AG09309 (cell line): ENCODE data around the gene PLCG2.

Experiments
- DNase-seq: peaks from one replicate; pipeline ENCODE4 v3.0.0-alpha.2; 2010; ENCODE audit warnings: low read depth
- H3K4me3 ChIP-seq: 2 replicates; pipeline ENCODE4 v1.5.1; 2011; ENCODE audit warnings: mild to moderate bottlenecking, low read depth, low read length, moderate library complexity; ENCODE audit not compliant: control insufficient read depth
- TF ChIP-seq, protein P1 (sequence below): IDR thresholded peaks from 2 replicates; pipeline ENCODE4 v1.5.1; 2011; ENCODE audit warnings: mild to moderate bottlenecking, low read depth, low read length, inconsistent platforms; ENCODE audit not compliant: insufficient read depth, control insufficient read depth; ENCODE audit errors: missing control alignments

Gene PLCG2

DNA sequence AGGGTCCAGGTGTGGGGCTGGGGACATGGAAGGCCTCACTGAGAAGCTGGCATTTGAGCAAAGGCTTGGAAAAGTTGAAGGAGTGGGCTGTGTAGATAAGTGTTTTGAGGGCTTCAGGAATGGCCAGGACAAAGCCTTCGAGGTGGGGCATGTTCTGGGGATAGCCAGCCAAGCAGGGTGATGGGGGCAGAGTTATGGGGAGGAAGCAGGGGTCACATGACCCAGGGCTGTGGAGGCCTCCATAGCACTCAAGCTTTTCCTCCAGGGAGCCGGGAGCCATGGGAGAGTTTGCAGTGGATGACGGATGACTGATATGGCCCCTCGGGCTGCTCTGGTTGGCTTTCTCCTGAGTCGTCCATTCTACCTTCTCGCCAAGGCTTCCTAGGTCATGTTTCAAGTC lies 27.6 kb downstream of the PLCG2 start:
- no peak for DNase-seq
- no peak overlapping the region for H3K4me3 ChIP-seq
- TF ChIP-seq, protein P1, sequence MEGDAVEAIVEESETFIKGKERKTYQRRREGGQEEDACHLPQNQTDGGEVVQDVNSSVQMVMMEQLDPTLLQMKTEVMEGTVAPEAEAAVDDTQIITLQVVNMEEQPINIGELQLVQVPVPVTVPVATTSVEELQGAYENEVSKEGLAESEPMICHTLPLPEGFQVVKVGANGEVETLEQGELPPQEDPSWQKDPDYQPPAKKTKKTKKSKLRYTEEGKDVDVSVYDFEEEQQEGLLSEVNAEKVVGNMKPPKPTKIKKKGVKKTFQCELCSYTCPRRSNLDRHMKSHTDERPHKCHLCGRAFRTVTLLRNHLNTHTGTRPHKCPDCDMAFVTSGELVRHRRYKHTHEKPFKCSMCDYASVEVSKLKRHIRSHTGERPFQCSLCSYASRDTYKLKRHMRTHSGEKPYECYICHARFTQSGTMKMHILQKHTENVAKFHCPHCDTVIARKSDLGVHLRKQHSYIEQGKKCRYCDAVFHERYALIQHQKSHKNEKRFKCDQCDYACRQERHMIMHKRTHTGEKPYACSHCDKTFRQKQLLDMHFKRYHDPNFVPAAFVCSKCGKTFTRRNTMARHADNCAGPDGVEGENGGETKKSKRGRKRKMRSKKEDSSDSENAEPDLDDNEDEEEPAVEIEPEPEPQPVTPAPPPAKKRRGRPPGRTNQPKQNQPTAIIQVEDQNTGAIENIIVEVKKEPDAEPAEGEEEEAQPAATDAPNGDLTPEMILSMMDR: no peak

DNA sequence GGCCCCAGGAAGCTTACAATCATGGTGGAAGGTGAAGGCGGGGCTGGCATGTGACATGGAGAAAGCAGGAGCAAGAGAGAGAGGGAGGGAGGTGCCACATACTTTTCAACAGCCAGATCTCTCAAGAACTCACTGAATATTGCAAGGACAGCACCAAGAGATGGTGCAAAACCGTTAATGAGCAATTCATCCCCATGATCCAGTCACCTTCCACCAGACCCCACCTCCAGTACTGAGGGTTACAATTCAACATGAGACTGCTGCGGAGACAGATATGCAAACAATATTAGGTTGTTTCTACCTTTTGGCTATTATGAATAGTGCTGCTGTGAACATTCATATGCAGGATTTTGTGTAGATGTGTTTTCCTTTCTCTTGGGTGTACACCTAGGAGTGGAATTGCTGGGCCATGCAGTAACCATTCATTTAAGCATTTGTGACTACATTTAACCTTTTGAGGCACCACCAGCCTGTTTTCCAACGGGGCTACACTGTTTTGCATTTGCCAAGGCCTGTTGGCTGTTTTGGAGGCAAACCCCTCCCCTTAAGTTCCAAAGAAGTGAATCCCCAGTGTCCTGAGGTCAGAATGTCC lies 28.8 kb downstream of the PLCG2 start:
- no peak for DNase-seq
- no peak overlapping the region for H3K4me3 ChIP-seq
- TF ChIP-seq, protein P1: no peak

DNA sequence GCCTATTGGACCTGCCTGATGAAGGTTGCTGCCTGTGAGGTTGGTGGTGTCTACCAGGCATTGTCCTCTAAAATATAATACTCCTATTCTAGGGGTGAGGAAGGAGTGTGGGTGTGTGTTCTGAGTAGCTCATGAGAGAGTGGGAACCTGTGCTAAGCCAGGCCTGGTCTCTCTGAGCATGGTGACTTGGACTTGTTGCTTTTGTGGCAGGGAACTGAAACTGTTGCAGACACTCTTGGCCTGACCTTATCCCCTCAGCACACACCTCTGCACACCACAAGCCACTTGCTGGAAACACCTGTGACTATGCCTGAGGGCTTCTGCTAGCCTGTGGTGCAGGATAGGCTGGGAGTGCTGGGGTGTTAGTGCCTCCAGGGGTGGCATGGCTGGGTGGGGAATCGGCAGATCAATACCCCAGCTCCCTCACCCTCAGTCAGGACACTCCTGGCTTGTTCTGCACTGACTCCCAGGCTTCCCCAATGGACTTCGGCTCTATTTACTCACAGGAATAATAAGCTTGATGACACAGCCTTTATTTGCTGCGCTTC lies 29.9 kb downstream of the PLCG2 start:
- TF ChIP-seq, protein P1: no peak
- no peak overlapping the region for H3K4me3 ChIP-seq
- no peak for DNase-seq

DNA sequence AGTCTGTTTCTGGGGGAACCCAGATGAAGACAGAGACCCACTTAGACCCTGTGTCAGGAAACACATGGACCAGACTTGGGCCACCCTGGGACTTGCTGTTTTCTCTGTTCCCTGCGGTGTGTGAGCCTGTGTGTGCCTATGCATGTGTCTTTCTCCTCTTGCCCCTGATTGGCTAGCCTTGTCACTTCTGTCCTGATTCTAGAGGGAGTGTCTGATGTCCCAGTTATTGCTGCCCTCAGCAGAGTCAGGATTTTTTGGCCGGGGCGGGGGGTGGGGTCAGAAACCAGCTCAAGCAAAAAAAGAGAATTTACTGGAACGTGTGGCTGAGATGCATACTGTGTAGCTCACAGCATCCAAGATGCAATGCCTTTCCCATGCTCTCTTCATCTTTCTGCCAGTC lies 30.5 kb downstream of the PLCG2 start:
- TF ChIP-seq, protein P1: no peak
- DNase-seq: no peak
- H3K4me3 ChIP-seq: no peak overlapping the region

DNA sequence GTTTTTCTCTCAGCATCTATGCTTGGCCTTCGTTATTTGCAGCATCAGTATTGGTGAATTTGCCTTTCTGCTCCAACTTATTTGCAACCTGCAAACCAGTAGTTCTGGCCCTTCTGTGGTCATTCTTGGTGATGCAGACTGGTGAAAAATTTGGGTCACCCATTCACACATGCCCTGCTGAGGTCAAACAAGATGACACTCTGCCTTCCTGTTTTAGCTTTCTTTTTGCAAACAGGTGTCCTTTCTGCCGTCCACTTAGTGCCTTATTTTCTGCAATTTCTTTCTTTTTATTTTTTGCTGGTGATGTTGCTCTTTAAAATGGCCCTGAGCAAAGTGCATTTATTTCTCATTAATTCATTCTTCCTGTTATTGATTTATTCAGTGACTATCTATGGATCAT lies 31.3 kb downstream of the PLCG2 start:
- no peak overlapping the region for H3K4me3 ChIP-seq
- no peak for DNase-seq
- TF ChIP-seq, protein P1: no peak

DNA sequence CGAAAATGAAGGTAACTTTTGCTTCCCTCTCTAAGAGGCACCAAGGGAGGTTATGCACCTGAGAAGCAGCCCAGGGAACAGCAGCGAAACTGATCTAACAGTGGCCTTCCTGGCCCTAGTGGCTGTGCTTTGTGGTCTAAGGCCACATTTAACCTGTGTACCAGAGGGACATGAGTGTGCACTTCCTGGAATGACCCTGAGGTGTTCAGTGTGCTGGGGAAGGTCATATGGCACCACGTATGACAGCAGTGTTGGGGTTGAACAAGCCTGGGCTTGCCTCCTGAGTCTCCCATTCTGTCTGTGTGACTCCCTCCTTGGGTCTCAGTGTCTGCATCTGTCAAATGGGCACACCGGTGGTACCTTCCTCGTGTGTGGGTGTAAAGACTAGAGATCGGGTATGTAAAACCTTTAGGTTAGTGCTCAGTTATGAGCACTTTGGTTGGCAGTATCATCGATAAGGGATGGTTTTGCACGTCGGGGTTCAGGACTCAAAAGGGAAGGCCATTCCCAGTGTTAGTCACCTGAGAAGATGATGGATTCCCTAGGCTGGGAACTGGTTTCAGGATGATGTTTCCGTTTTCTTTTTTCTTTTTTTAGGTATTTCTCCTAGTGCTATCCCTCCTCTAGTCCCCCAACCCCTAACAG lies 31.9 kb downstream of the PLCG2 start:
- no peak overlapping the region for H3K4me3 ChIP-seq
- TF ChIP-seq, protein P1: no peak
- no peak for DNase-seq
